Measurements from ENCODE around the gene PDE4A. TPM values are rescaled to one million over a fixed set of nuclear protein-coding genes. Genes with fewer than 3 reads are reported as not detected.

PDE4A gene
- total RNA-seq, 1 experiment from 2014 or later, result 3.7 TPM

DNA sequence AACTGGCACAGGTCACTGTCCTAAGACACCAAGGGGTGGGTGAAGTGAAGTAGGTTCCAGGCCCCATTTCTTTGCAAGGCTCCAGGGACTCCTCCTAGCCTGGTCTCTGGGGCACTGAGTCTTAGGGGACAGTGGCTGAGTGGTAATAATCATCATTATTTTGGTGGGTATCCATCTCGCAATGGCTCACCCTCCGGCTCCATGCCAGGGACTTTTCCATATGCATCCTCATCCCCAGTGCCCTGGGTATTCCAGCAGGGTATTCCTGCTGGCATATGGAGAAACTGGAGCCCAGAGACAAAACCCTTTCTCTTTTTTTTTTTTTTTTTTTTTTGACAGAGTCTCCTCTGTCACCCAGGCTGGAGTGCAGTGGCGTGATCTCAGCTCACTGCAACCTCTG lies 2.5 kb downstream of the PDE4A start:
- Mint-ChIP-seq H3K36me3 (ENCODE audit: insufficient read depth, unreplicated experiment) (no peaks in the 10 kb centered on the region), H3K4me1 (ENCODE audit: low read depth, unreplicated experiment) (peaks cover 16% of the 10 kb centered on the region), H3K9me3 (ENCODE audit: unreplicated experiment) (no peaks in the 10 kb centered on the region), H3K4me3 (ENCODE audit: unreplicated experiment) (no peak overlapping the region), H3K27me3 (ENCODE audit: insufficient read depth, unreplicated experiment) (peaks cover 32% of the 10 kb centered on the region), H3K27ac (ENCODE audit: unreplicated experiment) (no peak overlapping the region)
- H3K9me3 ChIP-seq, result no peaks in the 10 kb centered on the region
- TF ChIP-seq, protein P1, sequence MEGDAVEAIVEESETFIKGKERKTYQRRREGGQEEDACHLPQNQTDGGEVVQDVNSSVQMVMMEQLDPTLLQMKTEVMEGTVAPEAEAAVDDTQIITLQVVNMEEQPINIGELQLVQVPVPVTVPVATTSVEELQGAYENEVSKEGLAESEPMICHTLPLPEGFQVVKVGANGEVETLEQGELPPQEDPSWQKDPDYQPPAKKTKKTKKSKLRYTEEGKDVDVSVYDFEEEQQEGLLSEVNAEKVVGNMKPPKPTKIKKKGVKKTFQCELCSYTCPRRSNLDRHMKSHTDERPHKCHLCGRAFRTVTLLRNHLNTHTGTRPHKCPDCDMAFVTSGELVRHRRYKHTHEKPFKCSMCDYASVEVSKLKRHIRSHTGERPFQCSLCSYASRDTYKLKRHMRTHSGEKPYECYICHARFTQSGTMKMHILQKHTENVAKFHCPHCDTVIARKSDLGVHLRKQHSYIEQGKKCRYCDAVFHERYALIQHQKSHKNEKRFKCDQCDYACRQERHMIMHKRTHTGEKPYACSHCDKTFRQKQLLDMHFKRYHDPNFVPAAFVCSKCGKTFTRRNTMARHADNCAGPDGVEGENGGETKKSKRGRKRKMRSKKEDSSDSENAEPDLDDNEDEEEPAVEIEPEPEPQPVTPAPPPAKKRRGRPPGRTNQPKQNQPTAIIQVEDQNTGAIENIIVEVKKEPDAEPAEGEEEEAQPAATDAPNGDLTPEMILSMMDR (IDR thresholded peaks at IDR 0.05; ENCODE audit: insufficient read depth in 1 of 2, low read depth in 1 of 2, low read length in 1 of 2, severe bottlenecking in 1 of 2, unreplicated experiment in 1 of 2), result no peak
- H3K4me3 ChIP-seq (ENCODE audit: low read depth, low read length), result no peak overlapping the region
- no TSS peak for BruUV-seq (replicated peaks)
- H3K36me3 ChIP-seq (ENCODE audit: control insufficient read depth, insufficient read depth, low read length), result no peaks in the 10 kb centered on the region
- peaks cover 7% of the 10 kb centered on the region for H3K27me3 ChIP-seq (replicated peaks; ENCODE audit: control insufficient read depth, insufficient read depth, low read length)
- intact Hi-C loops (cut with micrococcal nuclease; ENCODE audit: unreplicated experiment), result no loop called here
- H3K4me1 ChIP-seq, result peaks cover 15% of the 10 kb centered on the region
- DNase-seq, result no peak
- CTCF ChIA-PET, result interaction anchor here (0.5 to 1.4 kb wide), 3 partner anchors 19 to 190 kb away, joined by 5 to 10 read pairs (median 6); partner anchors contain the start of gene CDC37
- POLR2A ChIA-PET, result no interaction called here

GRCh38 chr19:10424011-10424637 lies 3.8 kb downstream of the PDE4A start:
- H3K36me3 ChIP-seq (ENCODE audit: control insufficient read depth, insufficient read depth, low read length), result no peaks in the 10 kb centered on the region
- Mint-ChIP-seq H3K4me3 (ENCODE audit: unreplicated experiment) (peak overlapping the region; percentile 62), H3K4me1 (ENCODE audit: low read depth, unreplicated experiment) (peaks cover 9% of the 10 kb centered on the region), H3K9me3 (ENCODE audit: unreplicated experiment) (no peaks in the 10 kb centered on the region), H3K36me3 (ENCODE audit: insufficient read depth, unreplicated experiment) (no peaks in the 10 kb centered on the region), H3K27ac (ENCODE audit: unreplicated experiment) (no peak overlapping the region), H3K27me3 (ENCODE audit: insufficient read depth, unreplicated experiment) (peaks cover 28% of the 10 kb centered on the region)
- no TSS peak for BruUV-seq (replicated peaks)
- peaks cover 15% of the 10 kb centered on the region for H3K4me1 ChIP-seq
- H3K9me3 ChIP-seq, result no peaks in the 10 kb centered on the region
- peaks cover 7% of the 10 kb centered on the region for H3K27me3 ChIP-seq (replicated peaks; ENCODE audit: control insufficient read depth, insufficient read depth, low read length)
- TF ChIP-seq, protein P1 (IDR thresholded peaks at IDR 0.05; ENCODE audit: insufficient read depth in 1 of 2, low read depth in 1 of 2, low read length in 1 of 2, severe bottlenecking in 1 of 2, unreplicated experiment in 1 of 2), result peak; percentile 86 to 87
- intact Hi-C loops (cut with micrococcal nuclease; ENCODE audit: unreplicated experiment), result no loop called here
- peak; percentile 78 to 88 for DNase-seq
- ChIA-PET CTCF (interaction anchor here (0.5 to 1.4 kb wide), 3 partner anchors 21 to 275 kb away, joined by 4 to 6 read pairs (median 4); partner anchors contain the start of gene CDC37), POLR2A (interaction anchor here (0.5 kb wide), 1 partner anchor 37 kb away, joined by 10 read pairs; no protein-coding TSS in a partner anchor)
- peak overlapping the region; percentile 34 for H3K4me3 ChIP-seq (ENCODE audit: low read depth, low read length)

DNA sequence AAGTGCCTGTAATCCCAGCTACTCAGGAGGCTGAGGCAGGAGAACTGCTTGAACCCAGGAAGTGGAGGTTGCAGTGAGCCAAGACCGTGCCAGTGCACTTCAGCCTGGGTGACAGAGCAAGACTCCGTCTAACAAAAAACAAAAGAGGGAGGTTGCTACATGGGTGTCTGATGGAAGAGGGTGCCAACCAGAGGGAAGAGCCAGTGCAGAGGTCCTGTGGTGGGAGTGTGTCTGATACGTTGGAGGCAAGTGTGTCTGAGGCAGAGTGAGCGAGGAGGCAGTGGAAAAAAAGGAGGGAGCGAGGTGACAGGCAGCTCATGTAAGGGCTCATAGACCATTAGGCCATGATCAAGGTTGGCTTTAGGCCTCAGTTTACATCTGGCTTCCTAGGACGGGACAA lies 6.8 kb downstream of the PDE4A start:
- DNase-seq, result no peak
- no peaks in the 10 kb centered on the region for H3K4me1 ChIP-seq
- BruUV-seq (replicated peaks), result no TSS peak
- POLR2A ChIA-PET, result no interaction called here
- Mint-ChIP-seq H3K27me3 (ENCODE audit: insufficient read depth, unreplicated experiment) (peaks cover 14% of the 10 kb centered on the region), H3K36me3 (ENCODE audit: insufficient read depth, unreplicated experiment) (no peaks in the 10 kb centered on the region), H3K9me3 (ENCODE audit: unreplicated experiment) (no peaks in the 10 kb centered on the region), H3K27ac (ENCODE audit: unreplicated experiment) (no peak overlapping the region), H3K4me1 (ENCODE audit: low read depth, unreplicated experiment) (no peaks in the 10 kb centered on the region), H3K4me3 (ENCODE audit: unreplicated experiment) (no peak overlapping the region)
- intact Hi-C loops (cut with micrococcal nuclease; ENCODE audit: unreplicated experiment), result no loop called here
- TF ChIP-seq, protein P1 (IDR thresholded peaks at IDR 0.05; ENCODE audit: insufficient read depth in 1 of 2, low read depth in 1 of 2, low read length in 1 of 2, severe bottlenecking in 1 of 2, unreplicated experiment in 1 of 2), result no peak
- no peaks in the 10 kb centered on the region for H3K36me3 ChIP-seq (ENCODE audit: control insufficient read depth, insufficient read depth, low read length)
- H3K4me3 ChIP-seq (ENCODE audit: low read depth, low read length), result no peak overlapping the region
- H3K9me3 ChIP-seq, result no peaks in the 10 kb centered on the region
- CTCF ChIA-PET, result interaction anchor here (1.9 kb wide), 1 partner anchor 9 kb away, joined by 5 read pairs; no protein-coding TSS in a partner anchor
- H3K27me3 ChIP-seq (replicated peaks; ENCODE audit: control insufficient read depth, insufficient read depth, low read length), result peaks cover under 1% of the 10 kb centered on the region
